ENCODE results near the gene CUEDC1.
"Not testable (repeated sequence)": the region's sequence is repeated elsewhere in the genome, so short reads cannot be mapped to it uniquely, and the experiment has no call there.

The CUEDC1 gene

DNA sequence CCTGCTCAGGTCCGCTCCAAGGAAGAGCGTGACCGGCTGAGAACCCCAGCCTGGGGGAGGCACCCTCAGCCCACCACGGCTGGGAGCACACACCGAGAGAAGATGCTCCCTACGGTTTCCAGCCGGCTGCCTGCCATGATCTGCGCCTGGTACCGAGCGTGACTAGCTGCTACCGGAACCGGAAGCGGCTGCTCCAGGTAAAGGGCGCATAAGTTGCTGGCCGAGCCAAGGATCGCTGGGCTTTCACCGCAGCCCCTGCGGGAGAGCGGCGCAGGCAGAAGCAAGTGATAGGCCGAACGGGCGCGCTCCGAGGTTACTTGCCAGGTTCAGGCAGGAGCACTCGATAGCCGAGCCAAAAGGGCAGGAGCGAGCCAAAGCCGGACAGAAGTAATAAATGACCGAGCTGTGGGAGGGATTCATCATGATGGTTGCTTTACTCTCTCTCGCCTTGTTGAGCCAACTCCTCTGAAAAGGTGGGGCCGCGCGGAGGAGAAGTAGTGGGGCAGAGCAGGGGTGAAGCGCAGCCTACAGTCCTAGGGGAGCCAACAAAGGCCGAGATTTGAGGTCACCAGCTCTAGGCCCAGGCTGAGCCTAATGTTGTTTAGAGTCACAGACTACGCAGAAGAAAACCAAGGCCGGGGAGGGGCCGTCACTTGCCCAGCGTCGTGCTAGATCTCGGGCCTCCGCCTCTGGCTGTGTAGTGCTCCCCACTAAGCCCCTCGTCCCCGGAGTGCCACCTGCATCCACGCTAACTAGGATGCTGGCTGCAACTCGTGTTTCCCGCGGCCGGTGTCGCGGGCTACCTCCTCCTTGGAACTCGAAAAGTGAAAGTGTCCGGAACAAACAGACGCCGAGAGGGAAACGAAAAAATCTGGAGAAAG is 105.1 kb downstream of the CUEDC1 start, which contains the start of gene MRPS23:
MRPS23 (minus strand) TSS at position 171 of the 881 bp plus-strand sequence; CDS start at position 137, 34 bp downstream.
- Histone ChIP-seq H3K36me3 (replicated peaks) (peaks cover 1% of the 10 kb centered on the region), H3K4me3 (ENCODE audit: low read depth, low read length) (peak within 1 kb of the TSS; percentile 99), H3K27me3 (replicated peaks) (no peaks in the 10 kb centered on the region), H3K27ac (peak within 1 kb of the TSS; percentile 72)
- peak; percentile 99 for DNase-seq
- no peak for TF ChIP-seq CTCF (IDR thresholded peaks at IDR 0.05; ENCODE audit: low read depth, low read length, missing control alignments)
- in situ Hi-C loops (cut with HindIII; ENCODE audit: low pct_ligation_motif_present, low sequenced_read_pairs): no loop called here

GRCh38 chr17:57849163-57849873 is 105.9 kb downstream of the CUEDC1 start:
- DNase-seq: no peak
- peak overlapping the region; percentile 99 for H3K4me3 ChIP-seq (ENCODE audit: low read depth, low read length)
- TF ChIP-seq CTCF (IDR thresholded peaks at IDR 0.05; ENCODE audit: low read depth, low read length, missing control alignments): no peak
- H3K27ac ChIP-seq: peak overlapping the region; percentile 72
- in situ Hi-C loops (cut with HindIII; ENCODE audit: low pct_ligation_motif_present, low sequenced_read_pairs): no loop called here
- no peaks in the 10 kb centered on the region for H3K27me3 ChIP-seq (replicated peaks)
- H3K36me3 ChIP-seq (replicated peaks): peaks cover 3% of the 10 kb centered on the region

DNA sequence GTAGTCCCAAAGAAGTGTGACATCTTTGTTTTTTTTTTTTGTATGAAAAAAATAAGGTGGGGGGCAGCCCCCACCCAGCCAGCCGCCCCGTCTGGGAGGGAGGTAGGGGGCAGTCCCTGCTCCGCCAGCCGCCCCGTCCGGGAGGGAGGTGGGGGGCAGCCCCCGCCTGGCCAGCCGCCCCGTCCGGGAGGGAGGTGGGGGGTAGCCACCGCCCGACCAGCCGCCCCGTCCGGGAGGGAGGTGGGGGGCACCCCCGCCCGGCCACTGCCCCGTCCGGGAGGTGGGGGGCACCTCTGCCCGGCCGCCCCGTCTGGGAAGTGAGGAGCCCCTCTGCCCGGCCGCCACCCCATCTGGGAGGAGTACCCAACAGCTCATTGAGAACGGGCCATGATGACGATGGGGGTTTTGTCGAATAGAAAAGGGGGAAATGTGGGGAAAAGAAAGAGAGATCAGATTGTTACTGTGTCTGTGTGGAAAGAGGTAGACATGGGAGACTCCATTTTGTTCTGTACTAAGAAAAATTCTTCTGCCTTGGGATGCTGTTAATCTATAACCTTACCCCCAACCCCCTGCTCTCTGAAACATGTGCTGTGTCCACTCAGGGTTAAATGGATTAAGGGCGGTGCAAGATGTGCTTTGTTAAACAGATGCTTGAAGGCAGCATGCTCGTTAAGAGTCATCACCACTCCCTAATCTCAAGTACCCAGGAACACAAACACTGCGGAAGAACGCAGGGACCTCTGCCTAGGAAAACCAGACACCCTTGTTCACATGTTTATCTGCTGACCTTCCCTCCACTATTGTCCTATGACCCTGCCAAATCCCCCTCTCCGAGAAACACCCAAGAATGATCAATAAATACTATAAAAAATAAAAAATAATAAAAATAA is 108.9 kb downstream of the CUEDC1 start:
- in situ Hi-C loops (cut with HindIII; ENCODE audit: low pct_ligation_motif_present, low sequenced_read_pairs); H3K4me3 ChIP-seq (ENCODE audit: low read depth, low read length); DNase-seq; H3K36me3 ChIP-seq (replicated peaks); H3K27ac ChIP-seq; H3K27me3 ChIP-seq (replicated peaks): not testable (repeated sequence)

DNA sequence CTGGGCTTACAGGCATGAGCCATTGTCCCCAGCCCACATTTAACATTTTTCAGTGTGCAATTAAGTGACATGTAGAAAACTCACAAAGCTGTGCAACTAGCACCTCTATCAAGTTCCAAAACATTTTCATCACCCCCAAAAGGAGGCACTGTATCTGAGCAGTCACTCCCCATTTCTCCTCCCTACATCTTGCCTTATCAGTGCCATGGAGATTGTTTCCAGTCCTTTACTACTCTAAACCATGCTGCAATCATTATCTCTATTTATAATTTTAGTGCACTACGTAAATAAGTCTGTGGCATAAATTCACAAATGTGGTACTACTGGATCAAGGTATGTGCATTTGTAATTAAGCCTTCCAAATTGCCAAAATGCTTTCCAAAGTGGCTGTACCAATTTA is 112.9 kb downstream of the CUEDC1 start:
- no peak for TF ChIP-seq CTCF (IDR thresholded peaks at IDR 0.05; ENCODE audit: low read depth, low read length, missing control alignments)
- in situ Hi-C loops (cut with HindIII; ENCODE audit: low pct_ligation_motif_present, low sequenced_read_pairs): no loop called here
- H3K4me3 ChIP-seq (ENCODE audit: low read depth, low read length): no peak overlapping the region
- H3K36me3 ChIP-seq (replicated peaks): peaks cover 20% of the 10 kb centered on the region
- DNase-seq: no peak
- no peak overlapping the region for H3K27ac ChIP-seq
- no peaks in the 10 kb centered on the region for H3K27me3 ChIP-seq (replicated peaks)

DNA sequence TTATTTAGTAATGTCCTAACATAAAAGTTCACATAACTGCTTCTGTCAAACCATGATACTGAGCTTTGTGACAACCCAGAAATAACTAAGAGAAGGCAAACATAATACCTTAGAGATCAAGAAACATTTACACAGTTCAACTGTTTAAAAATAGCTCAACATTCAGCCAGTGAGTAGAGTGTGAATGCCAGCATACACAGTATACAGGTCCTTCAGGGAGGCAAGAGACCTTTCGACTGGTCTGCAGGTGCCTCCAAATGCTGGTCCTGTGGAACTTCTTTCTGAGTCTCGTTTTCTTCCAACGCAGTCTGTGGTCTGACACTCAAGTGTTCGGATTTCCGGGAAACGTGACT is 115.7 kb downstream of the CUEDC1 start:
- TF ChIP-seq CTCF (IDR thresholded peaks at IDR 0.05; ENCODE audit: low read depth, low read length, missing control alignments): no peak
- in situ Hi-C loops (cut with HindIII; ENCODE audit: low pct_ligation_motif_present, low sequenced_read_pairs): no loop called here

More for the DNA sequence above, 115.7 kb downstream of the CUEDC1 start:
- peaks cover 17% of the 10 kb centered on the region for H3K36me3 ChIP-seq (replicated peaks)
- no peak for DNase-seq
- H3K27ac ChIP-seq: no peak overlapping the region
- no peak overlapping the region for H3K4me3 ChIP-seq (ENCODE audit: low read depth, low read length)
- H3K27me3 ChIP-seq (replicated peaks): no peaks in the 10 kb centered on the region

Data from brain microvascular endothelial cell (primary cell).